Lower lobe of right lung (tissue), 2 donors: Measurements from ENCODE around the gene NIN. TPM values are rescaled to one million over a fixed set of nuclear protein-coding genes. Genes with fewer than 3 reads are reported as not detected.

Experiments used
- ATAC-seq, 2 donors: fragments of 200-7000 bp; cut with Tn5 transposase; one replicate each; pipeline ENCODE4 v1.9.1; 2020 to 2022; ENCODE audit warnings: mild to moderate bottlenecking in 2 of 2, moderate library complexity in 2 of 2
- DNase-seq: peaks from one replicate; pipeline ENCODE4 v3.0.0-alpha.2; 2020
- H3K27ac ChIP-seq: fragments of 200-600 bp; one replicate; pipeline ENCODE4 v1.8.0; 2022
- H3K27me3 ChIP-seq: fragments of 200-600 bp; one replicate; pipeline ENCODE4 v1.8.0; 2022; ENCODE audit warnings: low read depth
- H3K36me3 ChIP-seq: fragments of 200-600 bp; one replicate; pipeline ENCODE4 v1.8.0; 2022; ENCODE audit warnings: mild to moderate bottlenecking
- H3K4me1 ChIP-seq: fragments of 200-600 bp; one replicate; pipeline ENCODE4 v1.8.0; 2022
- H3K4me3 ChIP-seq: fragments of 200-600 bp; one replicate; pipeline ENCODE4 v1.8.0; 2022; ENCODE audit warnings: mild to moderate bottlenecking
- H3K9me3 ChIP-seq: fragments of 200-600 bp; one replicate; pipeline ENCODE4 v1.8.0; 2022
- intact Hi-C: fragments of 100-400 bp; cut with DNase I; formaldehyde crosslinking; loops from one replicate; pipeline ENCODE4 v1.11.0; 2022
- total RNA-seq: library from RNA; stranded (reverse); fragmentation: NEBNext Ultra II Directional; extraction: Animal tissue kit (Norgen Biotek cat#: 25700); gene quantifications from one replicate; pipeline ENCODE4 v1.2.1, GENCODE V29; 2021
- TF ChIP-seq, protein P1 (sequence below): fragments of 200-600 bp; IDR thresholded peaks from one replicate; pipeline ENCODE4 v1.8.0; 2022; ENCODE audit warnings: antibody characterized with exemption, mild to moderate bottlenecking
- donor health status: DM: no; HTN: yes; CAD: no; lungs with severe emphysema.

Gene NIN
- total RNA-seq, 1 donor from 2014 or later, result 45.9 TPM

DNA sequence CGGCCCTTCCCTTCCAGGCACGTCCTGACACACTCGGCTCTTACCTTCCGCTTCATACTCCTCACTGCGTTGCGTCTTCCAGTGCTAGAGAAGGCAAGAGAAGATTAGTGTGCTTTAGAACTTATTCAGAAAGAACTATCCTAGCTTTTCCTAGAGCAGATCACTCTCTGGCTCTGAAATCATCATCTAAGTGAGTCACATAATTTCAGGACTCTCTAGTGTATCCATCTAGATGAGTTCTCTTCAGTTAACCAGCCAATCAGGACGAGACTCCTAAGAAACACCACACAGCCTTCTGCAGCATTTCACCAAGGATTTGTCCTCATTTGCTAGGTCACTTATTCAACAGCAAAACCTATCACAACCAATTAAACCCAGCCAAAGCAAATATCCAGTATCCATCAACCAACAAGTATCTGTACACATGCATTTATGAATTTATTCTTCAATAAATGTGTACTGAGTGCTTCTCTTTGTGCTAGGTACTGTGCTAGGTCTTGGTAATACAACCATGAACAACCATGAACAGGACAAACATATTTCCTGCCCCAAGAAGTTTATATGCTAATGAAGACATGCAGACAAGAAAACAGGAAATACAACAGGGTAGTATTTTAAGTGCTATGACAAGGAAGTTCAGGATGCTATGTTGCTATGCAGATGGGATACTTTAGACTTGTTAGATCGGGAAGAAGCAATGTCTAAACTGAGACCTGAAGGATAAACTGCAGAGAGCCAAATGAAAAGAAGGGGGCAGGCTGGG, 52.1 kb downstream of the NIN start:
- ATAC-seq (no peak), DNase-seq (no peak)
- Histone ChIP-seq H3K9me3 (no peaks in the 10 kb centered on the region), H3K27me3 (no peaks in the 10 kb centered on the region), H3K4me3 (no peak overlapping the region), H3K36me3 (peaks cover 25% of the 10 kb centered on the region), H3K27ac (no peak overlapping the region), H3K4me1 (peaks cover 8% of the 10 kb centered on the region)
- intact Hi-C loops, result no loop called here
- TF ChIP-seq, protein P1, sequence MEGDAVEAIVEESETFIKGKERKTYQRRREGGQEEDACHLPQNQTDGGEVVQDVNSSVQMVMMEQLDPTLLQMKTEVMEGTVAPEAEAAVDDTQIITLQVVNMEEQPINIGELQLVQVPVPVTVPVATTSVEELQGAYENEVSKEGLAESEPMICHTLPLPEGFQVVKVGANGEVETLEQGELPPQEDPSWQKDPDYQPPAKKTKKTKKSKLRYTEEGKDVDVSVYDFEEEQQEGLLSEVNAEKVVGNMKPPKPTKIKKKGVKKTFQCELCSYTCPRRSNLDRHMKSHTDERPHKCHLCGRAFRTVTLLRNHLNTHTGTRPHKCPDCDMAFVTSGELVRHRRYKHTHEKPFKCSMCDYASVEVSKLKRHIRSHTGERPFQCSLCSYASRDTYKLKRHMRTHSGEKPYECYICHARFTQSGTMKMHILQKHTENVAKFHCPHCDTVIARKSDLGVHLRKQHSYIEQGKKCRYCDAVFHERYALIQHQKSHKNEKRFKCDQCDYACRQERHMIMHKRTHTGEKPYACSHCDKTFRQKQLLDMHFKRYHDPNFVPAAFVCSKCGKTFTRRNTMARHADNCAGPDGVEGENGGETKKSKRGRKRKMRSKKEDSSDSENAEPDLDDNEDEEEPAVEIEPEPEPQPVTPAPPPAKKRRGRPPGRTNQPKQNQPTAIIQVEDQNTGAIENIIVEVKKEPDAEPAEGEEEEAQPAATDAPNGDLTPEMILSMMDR, result no peak

DNA sequence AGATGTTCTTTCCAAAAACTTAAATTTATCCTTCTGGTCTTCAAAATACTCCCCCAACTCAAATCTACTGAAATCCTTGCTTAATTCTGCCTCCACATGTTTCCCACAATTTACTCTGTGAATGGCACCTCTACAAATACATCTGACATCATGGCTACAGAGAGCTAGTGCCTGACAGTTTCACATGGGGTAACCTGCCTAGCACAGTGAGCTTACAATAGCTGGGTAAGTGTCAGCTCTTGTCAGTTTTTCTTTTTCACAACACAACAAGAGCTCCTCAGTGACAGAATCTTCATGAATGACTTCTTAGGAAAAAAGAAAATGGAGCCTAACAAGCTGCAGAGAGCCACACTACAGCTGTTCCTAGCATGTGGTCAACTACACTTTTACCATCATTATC, 54.4 kb downstream of the NIN start:
- no peaks in the 10 kb centered on the region for H3K9me3 ChIP-seq
- intact Hi-C loops, result no loop called here
- TF ChIP-seq, protein P1, result no peak
- no peak overlapping the region for H3K27ac ChIP-seq
- DNase-seq (no peak), ATAC-seq (no peak)
- no peaks in the 10 kb centered on the region for H3K27me3 ChIP-seq
- peaks cover 8% of the 10 kb centered on the region for H3K4me1 ChIP-seq
- H3K4me3 ChIP-seq, result no peak overlapping the region
- peaks cover 40% of the 10 kb centered on the region for H3K36me3 ChIP-seq

DNA sequence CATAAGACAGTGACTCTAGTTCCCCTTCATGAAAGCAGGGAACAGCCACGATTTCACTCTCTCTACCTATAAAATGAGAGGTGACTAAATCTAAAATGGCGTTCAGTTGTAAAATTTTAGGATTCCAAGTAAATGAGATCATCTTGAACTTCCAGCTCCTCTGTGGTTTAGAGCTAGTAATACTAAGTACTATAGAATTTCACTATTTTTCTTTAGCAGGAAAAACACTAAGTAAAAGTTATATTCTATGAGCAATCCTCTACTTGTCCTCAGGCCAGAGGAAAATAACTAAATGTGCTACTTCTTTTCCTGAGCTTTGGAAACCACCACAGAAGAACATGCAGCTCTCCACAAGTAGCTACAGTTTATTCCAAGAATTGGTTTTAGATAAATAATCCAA, 55.6 kb downstream of the NIN start:
- Histone ChIP-seq H3K27ac (no peak overlapping the region), H3K27me3 (no peaks in the 10 kb centered on the region), H3K4me3 (no peak overlapping the region), H3K9me3 (no peaks in the 10 kb centered on the region), H3K36me3 (peaks cover 52% of the 10 kb centered on the region), H3K4me1 (peaks cover 8% of the 10 kb centered on the region)
- TF ChIP-seq, protein P1, result no peak
- DNase-seq (no peak), ATAC-seq (no peak)
- intact Hi-C loops, result no loop called here

GRCh38 chr14:50774542-50775267, 56.3 kb downstream of the NIN start:
- intact Hi-C loops, result no loop called here
- Histone ChIP-seq H3K9me3 (no peaks in the 10 kb centered on the region), H3K27me3 (no peaks in the 10 kb centered on the region), H3K4me3 (no peak overlapping the region), H3K27ac (no peak overlapping the region), H3K4me1 (peaks cover 8% of the 10 kb centered on the region), H3K36me3 (peaks cover 58% of the 10 kb centered on the region)
- DNase-seq (no peak), ATAC-seq (no peak)
- TF ChIP-seq, protein P1, result no peak

GRCh38 chr14:50773632-50774541, 57.1 kb downstream of the NIN start:
- Histone ChIP-seq H3K36me3 (peaks cover 66% of the 10 kb centered on the region), H3K27me3 (no peaks in the 10 kb centered on the region), H3K27ac (no peak overlapping the region), H3K9me3 (no peaks in the 10 kb centered on the region), H3K4me3 (no peak overlapping the region), H3K4me1 (peaks cover 7% of the 10 kb centered on the region)
- TF ChIP-seq, protein P1, result peak; percentile 78
- DNase-seq, result no peak
- intact Hi-C loops, result no loop called here
- ATAC-seq, result peak; percentile 71 to 78
